Heart right ventricle (tissue), 16 donors: Measurements from ENCODE around the gene TAS1R2. TPM values are rescaled to one million over a fixed set of nuclear protein-coding genes. Genes with fewer than 3 reads are reported as not detected.

Experiments
- ATAC-seq, 8 donors: fragments of 200-7000 bp; cut with Tn5 transposase; one replicate each; pipeline ENCODE4 v1.9.1; 2020; ENCODE audit warnings: mild to moderate bottlenecking in 8 of 8, moderate library complexity in 8 of 8, moderate number of reproducible peaks in 1 of 8
- DNase-seq, 2 donors: peaks; one replicate each; pipeline ENCODE4 v3.0.0-alpha.2; 2020
- H3K27ac ChIP-seq, 10 donors: fragments of 200-600 bp; sonication (generic) in 2 of 10; one replicate each; pipeline versions ENCODE4 v1.5.0 to v1.8.0; 2020 to 2022; ENCODE audit warnings: mild to moderate bottlenecking in 3 of 10
- H3K27me3 ChIP-seq, 7 donors: fragments of 200-600 bp; one replicate each; pipeline ENCODE4 v1.8.0; 2021 to 2022; ENCODE audit warnings: mild to moderate bottlenecking in 2 of 7
- H3K36me3 ChIP-seq, 9 donors: fragments of 200-600 bp; sonication (generic) in 1 of 9; one replicate each; pipeline versions ENCODE4 v1.5.0 to v1.8.0; 2020 to 2022; ENCODE audit warnings: mild to moderate bottlenecking in 2 of 9
- H3K4me1 ChIP-seq, 9 donors: fragments of 200-600 bp; sonication (generic) in 1 of 9; one replicate each; pipeline versions ENCODE4 v1.5.0 to v1.8.0; 2020 to 2022; ENCODE audit warnings: mild to moderate bottlenecking in 4 of 9
- H3K4me3 ChIP-seq, 10 donors: fragments of 200-600 bp; sonication (generic) in 2 of 10; one replicate each; pipeline versions ENCODE4 v1.5.0 to v1.8.0; 2020 to 2022; ENCODE audit warnings: mild to moderate bottlenecking in 7 of 10, moderate library complexity in 2 of 10
- H3K9me3 ChIP-seq, 11 donors: fragments of 200-600 bp in 10 of 11; sonication (generic) in 2 of 11; one replicate each; pipeline versions ENCODE4 v1.5.0 to v1.8.0; 2013 to 2022; ENCODE audit warnings: mild to moderate bottlenecking in 2 of 11, control low read depth in 1 of 11, moderate library complexity in 1 of 11
- CTCF ChIP-seq, 9 donors: fragments of 200-600 bp; sonication (generic) in 2 of 9; IDR thresholded peaks; one replicate each; pipeline versions ENCODE4 v1.5.0 to v1.8.0; 2021 to 2022; ENCODE audit warnings: antibody characterized with exemption in 9 of 9, mild to moderate bottlenecking in 5 of 9, moderate library complexity in 1 of 9
- WGBS, 2 donors: extraction: QIAGEN DNeasy Blood & Tissue Kit; methylation state at CpG; one replicate each; pipeline ENCODE4 v1.1.7; 2013; ENCODE audit warnings: inconsistent platforms in 1 of 2; 5-methylcytosine and 5-hydroxymethylcytosine counted together
- intact Hi-C, 10 donors: fragments of 100-400 bp; cut with DNase I; formaldehyde crosslinking; loops; one replicate each; pipeline versions ENCODE4 v1.11.1 to v1.14.2; 2022
- polyA plus RNA-seq, 2 donors: library from polyadenylated mRNA; stranded (reverse); fragments of 200-250 nt; gene quantifications; one replicate each; pipeline ENCODE4 v1.2.3, GENCODE V29; 2013
- total RNA-seq, 10 donors: library from RNA; stranded (reverse); fragmentation: NEBNext Ultra II Directional in 3 of 10; extraction: Animal tissue kit (Norgen Biotek cat#: 25700) in 3 of 10; gene quantifications; one replicate each; pipeline versions ENCODE4 v1.2.1 to v1.2.4, GENCODE V29; 2021 to 2023
- donor health status: Arrhythmogenic right ventricular cardiomyopathy.
- donor health status: ischemic (EF 13 %, LVEDD 7.1; RV severe dilation, severe dysfunction).
- donor health status: healthy with polysubstance abuse.
- donor health status: DM: no; HTN: yes; CAD: no.
- donor health status: DM: no; HTN: no; CAD: no.
- donor health status: ischemic (EF 25% LVEDD 6.9; RV normal size, moderate dysfunction).
- donor health status: ischemic (EF 25% LVEDD 5.7; RV mildly dilated, moderate dysfunction).
- donor health status: healthy.
- donor health status: DM: yes; HTN: yes; CAD: no.
- donor health status: Ischemic cardiomyopathy.
- donor health status: ischemic (EF 35%, LVEDD 5.7; RV mildly dilated, moderate dysfunction).
- donor health status: nonischemic (EF 11% LVEDD 7.7; RV severe dilation, severe dysfunction).
- donor health status: DM: yes; HTN: yes; CAD: no.
- donor health status: PGD.
- donor health status: ischemic (EF 29% LVEDD 5.4; RV normal size, mild dysfunction).
- donor health status: nonischemic (EF 23%, LVEDD 6.1; RV moderate dilation, normal function).

TAS1R2 gene
- total and polyA plus RNA-seq, 12 donors: not detected

- Histone ChIP-seq H3K9me3 (peaks cover 0 to 9% (median 0%) of the 10 kb centered on the region in 11 donors), H3K27me3 (peaks cover 0 to 61% (median 35%) of the 10 kb centered on the region in 7 donors), H3K27ac (no peak overlapping the region), H3K4me3 (no peak overlapping the region), H3K4me1 (no peaks in the 10 kb centered on the region), H3K36me3 (no peaks in the 10 kb centered on the region)
- WGBS, 2 donors: 78 to 80% methylated on average over 14 of the region's 14 CpGs
- DNase-seq (no peak), ATAC-seq (no peak)
- intact Hi-C loops: no loop called here
- TF ChIP-seq CTCF (IDR thresholded peaks at IDR 0.05): no peak
These were observed 64.3 kb downstream of the TAS1R2 start for GRCh38 chr1:18795002-18795689.

- no peak for ATAC-seq
- H3K4me1 ChIP-seq: no peaks in the 10 kb centered on the region
- intact Hi-C loops: no loop called here
- no peaks in the 10 kb centered on the region for H3K36me3 ChIP-seq
- peaks cover 0 to 9% (median 0%) of the 10 kb centered on the region in 11 donors for H3K9me3 ChIP-seq
- H3K4me3 ChIP-seq: no peak overlapping the region
- no peak for DNase-seq
- H3K27me3 ChIP-seq: peaks cover 0 to 61% (median 37%) of the 10 kb centered on the region in 7 donors
- no peak overlapping the region for H3K27ac ChIP-seq
- WGBS, 2 donors: 47 to 49% methylated on average over 5 of the region's 5 CpGs
- TF ChIP-seq CTCF (IDR thresholded peaks at IDR 0.05): no peak
These were observed 64.9 kb downstream of the TAS1R2 start for GRCh38 chr1:18794561-18794960.

- no peaks in the 10 kb centered on the region for H3K4me1 ChIP-seq
- intact Hi-C loops: no loop called here
- ATAC-seq (no peak), DNase-seq (no peak)
- peaks cover 0 to 64% (median 37%) of the 10 kb centered on the region in 7 donors for H3K27me3 ChIP-seq
- no peaks in the 10 kb centered on the region for H3K36me3 ChIP-seq
- H3K4me3 ChIP-seq: no peak overlapping the region
- peaks cover 0 to 9% (median 0%) of the 10 kb centered on the region in 11 donors for H3K9me3 ChIP-seq
- TF ChIP-seq CTCF (IDR thresholded peaks at IDR 0.05): no peak
- WGBS, 2 donors: 25 to 30% methylated on average over 10 of the region's 10 CpGs
- no peak overlapping the region for H3K27ac ChIP-seq
These were observed 65.4 kb downstream of the TAS1R2 start for GRCh38 chr1:18794051-18794450.

- Histone ChIP-seq H3K4me1 (no peaks in the 10 kb centered on the region), H3K36me3 (no peaks in the 10 kb centered on the region), H3K9me3 (peaks cover 0 to 9% (median 0%) of the 10 kb centered on the region in 11 donors), H3K4me3 (no peak overlapping the region), H3K27me3 (peaks cover 0 to 66% (median 37%) of the 10 kb centered on the region in 7 donors), H3K27ac (no peak overlapping the region)
- no peak for DNase-seq
- ATAC-seq: no peak
- TF ChIP-seq CTCF (IDR thresholded peaks at IDR 0.05): no peak
- intact Hi-C loops: no loop called here
- WGBS, 2 donors: 78 to 80% methylated on average over 10 of the region's 10 CpGs
These were observed 66.3 kb downstream of the TAS1R2 start for GRCh38 chr1:18793164-18793563.
